ENCODE measurements around the gene IL16. TPM values are rescaled to one million over a fixed set of nuclear protein-coding genes. Genes with fewer than 3 reads are reported as not detected.
"Not testable (repeated sequence)": the region's sequence is repeated elsewhere in the genome, so short reads cannot be mapped to it uniquely, and the experiment has no call there.

The IL16 gene
- total and polyA plus RNA-seq, 2 donors (not counting 1 experiment from before 2014, with no cell fraction given), result 181 to 287 TPM

DNA sequence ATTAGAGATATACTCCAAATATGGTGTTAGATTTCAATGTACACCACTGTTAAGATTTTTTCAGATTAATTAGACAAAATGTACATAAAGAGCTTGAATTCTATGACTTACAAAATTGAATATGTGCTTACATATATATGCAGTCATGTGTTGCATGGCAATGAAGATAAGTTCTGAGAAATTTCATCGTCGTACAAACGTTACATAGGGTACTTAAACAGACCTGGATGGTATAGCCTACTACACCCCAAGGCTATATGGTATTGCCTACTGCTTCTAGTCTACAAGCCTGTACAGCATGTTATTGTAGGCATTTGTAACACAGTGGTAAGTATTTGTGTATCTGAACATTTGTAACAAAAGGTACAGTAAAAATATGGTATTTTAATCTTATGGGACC is 9.3 kb downstream of the IL16 start:
- ATAC-seq (ENCODE audit: low read depth), result no peak
- Histone ChIP-seq H3K4me1 (ENCODE audit: control insufficient read depth in 2 of 2, insufficient read depth in 2 of 2, low read length in 2 of 2) (no peaks in the 10 kb centered on the region), H3K9ac (ENCODE audit: low read length) (no peak overlapping the region), H3K9me3 (ENCODE audit: control extremely low read depth in 1 of 3, control insufficient read depth in 2 of 3, insufficient read depth in 1 of 3, low read length in 2 of 3) (peaks cover 0 to 2% (median 0%) of the 10 kb centered on the region in 3 donors), H3K79me2 (ENCODE audit: control insufficient read depth, insufficient read depth, low read length) (no peaks in the 10 kb centered on the region), H3K4me2 (replicated peaks; ENCODE audit: low read depth, low read length, poor library complexity, severe bottlenecking) (no peak overlapping the region), H3K4me3 (ENCODE audit: control extremely low read depth in 1 of 5, extremely low read depth in 1 of 5, insufficient read depth in 1 of 5, low read depth in 2 of 5, low read length in 4 of 5) (no peak overlapping the region), H4K20me1 (ENCODE audit: control insufficient read depth, insufficient read depth, low read length, poor library complexity, severe bottlenecking) (no peaks in the 10 kb centered on the region), H3K36me3 (replicated peaks in 1 of 2; ENCODE audit: control extremely low read depth in 1 of 2, control insufficient read depth in 1 of 2, extremely low read depth in 1 of 2, insufficient read depth in 2 of 2, low read length in 1 of 2) (no peaks in the 10 kb centered on the region), H2AFZ (ENCODE audit: insufficient read depth, low read depth, low read length, poor library complexity, severe bottlenecking) (no peak overlapping the region), H3K27ac (ENCODE audit: low read length in 2 of 2) (no peak overlapping the region), H3K27me3 (replicated peaks in 1 of 4; ENCODE audit: control extremely low read depth in 1 of 4, control insufficient read depth in 3 of 4, insufficient read depth in 4 of 4, low read length in 3 of 4) (peaks cover 0 to 5% (median 0%) of the 10 kb centered on the region in 4 experiments)
- H3K27me3 Mint-ChIP-seq, result peaks cover 7% of the 10 kb centered on the region
- POLR2A ChIA-PET, result no interaction called here
- WGBS (ENCODE audit: insufficient coverage), result no CpG with 5 or more reads among the region's 3 CpGs
- no peak overlapping the region for H3K4me3 Mint-ChIP-seq
- CTCF ChIA-PET, result no interaction called here
- H3K9me3 Mint-ChIP-seq (ENCODE audit: insufficient read depth), result no peaks in the 10 kb centered on the region
- H3K27ac Mint-ChIP-seq, result no peak overlapping the region
- intact Hi-C loops (cut with micrococcal nuclease), result no loop called here
- no peak for TF ChIP-seq EZH2 (IDR thresholded peaks at IDR 0.05; ENCODE audit: borderline replicate concordance, insufficient read depth, low read depth, low read length, poor library complexity, severe bottlenecking)
- TF ChIP-seq, protein P1, sequence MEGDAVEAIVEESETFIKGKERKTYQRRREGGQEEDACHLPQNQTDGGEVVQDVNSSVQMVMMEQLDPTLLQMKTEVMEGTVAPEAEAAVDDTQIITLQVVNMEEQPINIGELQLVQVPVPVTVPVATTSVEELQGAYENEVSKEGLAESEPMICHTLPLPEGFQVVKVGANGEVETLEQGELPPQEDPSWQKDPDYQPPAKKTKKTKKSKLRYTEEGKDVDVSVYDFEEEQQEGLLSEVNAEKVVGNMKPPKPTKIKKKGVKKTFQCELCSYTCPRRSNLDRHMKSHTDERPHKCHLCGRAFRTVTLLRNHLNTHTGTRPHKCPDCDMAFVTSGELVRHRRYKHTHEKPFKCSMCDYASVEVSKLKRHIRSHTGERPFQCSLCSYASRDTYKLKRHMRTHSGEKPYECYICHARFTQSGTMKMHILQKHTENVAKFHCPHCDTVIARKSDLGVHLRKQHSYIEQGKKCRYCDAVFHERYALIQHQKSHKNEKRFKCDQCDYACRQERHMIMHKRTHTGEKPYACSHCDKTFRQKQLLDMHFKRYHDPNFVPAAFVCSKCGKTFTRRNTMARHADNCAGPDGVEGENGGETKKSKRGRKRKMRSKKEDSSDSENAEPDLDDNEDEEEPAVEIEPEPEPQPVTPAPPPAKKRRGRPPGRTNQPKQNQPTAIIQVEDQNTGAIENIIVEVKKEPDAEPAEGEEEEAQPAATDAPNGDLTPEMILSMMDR (IDR thresholded peaks at IDR 0.05), result no peak
- DNase-seq, result no peak
- H3K4me1 Mint-ChIP-seq, result no peaks in the 10 kb centered on the region

DNA sequence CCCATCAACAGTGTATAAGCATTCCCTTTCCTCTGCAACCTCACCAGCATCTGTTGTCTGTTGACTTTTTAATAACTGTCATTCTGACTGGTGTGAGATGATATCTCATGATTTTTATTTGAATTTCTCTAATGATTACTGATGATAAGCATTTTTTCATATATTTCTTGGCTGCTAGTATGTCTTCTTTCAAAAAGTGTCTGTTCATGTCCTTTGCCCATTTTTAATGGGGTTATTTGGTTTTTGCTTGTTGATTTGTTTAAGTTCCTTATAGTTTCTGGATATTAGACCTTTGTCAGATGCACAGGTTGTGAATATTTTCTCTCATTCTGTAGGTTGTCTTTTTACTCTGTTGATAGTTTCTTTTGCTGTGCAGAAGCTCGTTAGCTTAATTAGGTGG is 11.3 kb downstream of the IL16 start:
- ATAC-seq (ENCODE audit: low read depth); H3K9me3 ChIP-seq (ENCODE audit: control extremely low read depth in 1 of 3, control insufficient read depth in 2 of 3, insufficient read depth in 1 of 3, low read length in 2 of 3); H2AFZ ChIP-seq (ENCODE audit: insufficient read depth, low read depth, low read length, poor library complexity, severe bottlenecking); H3K27ac Mint-ChIP-seq; H3K27ac ChIP-seq (ENCODE audit: low read length in 2 of 2); intact Hi-C loops (cut with micrococcal nuclease); H4K20me1 ChIP-seq (ENCODE audit: control insufficient read depth, insufficient read depth, low read length, poor library complexity, severe bottlenecking); H3K4me1 Mint-ChIP-seq; H3K27me3 ChIP-seq (replicated peaks in 1 of 4; ENCODE audit: control extremely low read depth in 1 of 4, control insufficient read depth in 3 of 4, insufficient read depth in 4 of 4, low read length in 3 of 4); H3K4me2 ChIP-seq (replicated peaks; ENCODE audit: low read depth, low read length, poor library complexity, severe bottlenecking); H3K4me3 ChIP-seq (ENCODE audit: control extremely low read depth in 1 of 5, extremely low read depth in 1 of 5, insufficient read depth in 1 of 5, low read depth in 2 of 5, low read length in 4 of 5); H3K36me3 ChIP-seq (replicated peaks in 1 of 2; ENCODE audit: control extremely low read depth in 1 of 2, control insufficient read depth in 1 of 2, extremely low read depth in 1 of 2, insufficient read depth in 2 of 2, low read length in 1 of 2); POLR2A ChIA-PET; H3K79me2 ChIP-seq (ENCODE audit: control insufficient read depth, insufficient read depth, low read length); H3K4me1 ChIP-seq (ENCODE audit: control insufficient read depth in 2 of 2, insufficient read depth in 2 of 2, low read length in 2 of 2); H3K4me3 Mint-ChIP-seq; H3K9me3 Mint-ChIP-seq (ENCODE audit: insufficient read depth); DNase-seq; CTCF ChIA-PET; H3K9ac ChIP-seq (ENCODE audit: low read length): not testable (repeated sequence)
- peaks cover 17% of the 10 kb centered on the region for H3K27me3 Mint-ChIP-seq
- WGBS (ENCODE audit: insufficient coverage), result 80% methylated on average over 1 of the region's 1 CpG
